ENCODE results near the gene GPR156. TPM values are rescaled to one million over a fixed set of nuclear protein-coding genes. Genes with fewer than 3 reads are reported as not detected.

GPR156 gene
- total RNA-seq, 1 experiment from 2014 or later: 0.15 TPM

GRCh38 chr3:120193554-120193953 is 91.5 kb downstream of the GPR156 start (continued):
- no peak for TF ChIP-seq ZBTB33 (IDR thresholded peaks at IDR 0.05; ENCODE audit: extremely low read depth, insufficient replicate concordance, low read length)

GRCh38 chr3:120192579-120192978 is 92.4 kb downstream of the GPR156 start:
- no TSS peak for BruUV-seq (replicated peaks)
- ChIA-PET CTCF (no interaction called here), POLR2A (no interaction called here)

More at GRCh38 chr3:120192579-120192978, 92.4 kb downstream of the GPR156 start:
- Histone ChIP-seq H3K36me3 (ENCODE audit: control insufficient read depth in 1 of 2, insufficient read depth in 2 of 2, low read length in 2 of 2) (no peaks in the 10 kb centered on the region), H3K27ac (ENCODE audit: low read depth, low read length) (no peak overlapping the region), H3K4me2 (ENCODE audit: low read length) (no peak overlapping the region), H3K27me3 (ENCODE audit: insufficient read depth, low read length) (no peaks in the 10 kb centered on the region), H4K20me1 (ENCODE audit: insufficient read depth) (no peaks in the 10 kb centered on the region), H2AFZ (ENCODE audit: low read depth, low read length, poor library complexity, severe bottlenecking) (no peak overlapping the region), H3K4me3 (replicated peaks in 1 of 2; ENCODE audit: low read depth in 1 of 2, low read length in 2 of 2) (no peak overlapping the region), H3K4me1 (ENCODE audit: control insufficient read depth in 1 of 2, insufficient read depth in 2 of 2, low read length in 2 of 2) (no peaks in the 10 kb centered on the region), H3K9me2 (ENCODE audit: insufficient read depth) (no peaks in the 10 kb centered on the region), H3K79me2 (ENCODE audit: insufficient read depth, low read length) (no peaks in the 10 kb centered on the region), H3K9me3 (ENCODE audit: control insufficient read depth in 1 of 2, insufficient read depth in 1 of 2, low read depth in 1 of 2, low read length in 2 of 2) (no peaks in the 10 kb centered on the region), H3K9ac (ENCODE audit: low read length) (no peak overlapping the region)
- ATAC-seq: no peak
- intact Hi-C loops (cut with micrococcal nuclease): no loop called here
- DNase-seq (ENCODE audit: low read depth, low spot score): no peak
- TF ChIP-seq CTCF (IDR thresholded peaks at IDR 0.05 in 2 of 3, conservative IDR thresholded peaks at IDR 0.05 in 1 of 3; ENCODE audit: borderline replicate concordance in 1 of 3, insufficient read depth in 1 of 3, low read depth in 2 of 3, low read length in 2 of 3): no peak
- no peak for TF ChIP-seq SIN3A (IDR thresholded peaks at IDR 0.05; ENCODE audit: low read depth)
- no peak for TF ChIP-seq ELF1 (IDR thresholded peaks at IDR 0.05; ENCODE audit: borderline replicate concordance, low read depth)
- no peak for TF ChIP-seq ATF3 (IDR thresholded peaks at IDR 0.05)
- TF ChIP-seq JUND (IDR thresholded peaks at IDR 0.05): no peak
- no peak for TF ChIP-seq ZNF274 (IDR thresholded peaks at IDR 0.05; ENCODE audit: low read depth, low read length)
- TF ChIP-seq RAD21 (IDR thresholded peaks at IDR 0.05; ENCODE audit: low read depth): no peak
- no peak for TF ChIP-seq ZBTB33 (IDR thresholded peaks at IDR 0.05; ENCODE audit: extremely low read depth, insufficient replicate concordance, low read length)
- no peak for TF ChIP-seq FOSL1 (IDR thresholded peaks at IDR 0.05; ENCODE audit: low read depth)
- TF ChIP-seq SRF (IDR thresholded peaks at IDR 0.05; ENCODE audit: low read depth): no peak
- no peak for TF ChIP-seq EZH2 (IDR thresholded peaks at IDR 0.05)
- TF ChIP-seq MAX (IDR thresholded peaks at IDR 0.05): no peak
- TF ChIP-seq EZH2phosphoT487 (IDR thresholded peaks at IDR 0.05; ENCODE audit: borderline replicate concordance): no peak
- RAD21 ChIA-PET (ENCODE audit: low non-redundant PET in 1 of 2, low total read pairs in 2 of 2, uncharacterized antibody in 2 of 2, unreplicated experiment in 2 of 2): no interaction called here
